ENCODE measurements around the gene GAL.

GAL gene

DNA sequence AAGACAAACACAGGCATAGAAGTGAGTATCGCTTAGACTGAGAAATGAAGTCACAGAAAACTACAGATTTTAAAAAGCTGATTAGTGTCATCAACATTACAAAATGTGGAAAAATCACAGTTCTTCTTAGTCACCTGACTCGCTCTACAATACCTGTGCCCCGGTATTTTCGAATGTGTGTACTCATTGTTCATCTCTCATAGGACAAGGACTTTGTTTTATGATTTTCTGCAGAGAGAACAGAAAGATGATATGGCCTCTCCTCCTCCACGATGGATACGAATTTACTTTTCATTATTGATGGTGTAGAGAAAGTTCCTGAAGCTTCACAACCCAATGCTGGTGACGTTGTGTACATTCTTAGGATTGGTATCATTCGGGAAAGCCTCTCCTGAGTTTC lies 29.4 kb upstream of the GAL start:
- TF ChIP-seq FOXM1 (IDR thresholded peaks at IDR 0.05; ENCODE audit: borderline replicate concordance, low read depth) (no peak), TEAD4 (IDR thresholded peaks at IDR 0.05) (no peak)

- TF ChIP-seq CREB1 (IDR thresholded peaks at IDR 0.05; ENCODE audit: low read depth) (no peak), MAX (IDR thresholded peaks at IDR 0.05) (no peak), YY1 (IDR thresholded peaks at IDR 0.05; ENCODE audit: low read depth) (no peak), REST (IDR thresholded peaks at IDR 0.05; ENCODE audit: low read depth) (no peak), TAF1 (IDR thresholded peaks at IDR 0.05; ENCODE audit: low read depth) (no peak), NFIC (IDR thresholded peaks at IDR 0.05) (no peak), EGR1 (IDR thresholded peaks at IDR 0.05) (no peak), FOXM1 (IDR thresholded peaks at IDR 0.05; ENCODE audit: borderline replicate concordance, low read depth) (no peak), EP300 (IDR thresholded peaks at IDR 0.05; ENCODE audit: borderline replicate concordance) (no peak), TEAD4 (IDR thresholded peaks at IDR 0.05) (no peak)
Observed at GRCh38 chr11:68655406-68655805, 28.9 kb upstream of the GAL start.

DNA sequence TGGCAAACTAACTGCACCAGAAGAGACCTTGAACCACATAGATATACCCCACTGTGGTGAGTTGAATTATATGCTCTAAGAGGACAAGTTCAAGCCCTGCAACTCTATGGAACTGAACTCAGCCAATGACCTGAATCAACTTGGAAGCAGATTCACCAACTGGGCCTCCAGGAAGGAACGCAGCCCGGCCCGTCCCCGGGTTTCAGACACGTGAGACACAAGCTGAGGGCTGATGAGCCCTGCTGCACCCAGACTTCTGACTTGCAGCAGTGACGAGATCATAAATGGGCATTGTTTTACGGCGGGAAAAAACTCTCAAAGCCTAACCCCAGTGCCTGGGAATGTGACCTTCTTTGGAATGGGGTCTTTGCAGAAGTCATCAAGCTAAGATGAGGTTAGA lies 28.5 kb upstream of the GAL start:
- TF ChIP-seq TEAD4 (IDR thresholded peaks at IDR 0.05) (no peak), EP300 (IDR thresholded peaks at IDR 0.05; ENCODE audit: borderline replicate concordance) (no peak), REST (IDR thresholded peaks at IDR 0.05; ENCODE audit: low read depth) (no peak), EGR1 (IDR thresholded peaks at IDR 0.05) (no peak), TCF12 (IDR thresholded peaks at IDR 0.05; ENCODE audit: low read depth) (no peak), TAF1 (IDR thresholded peaks at IDR 0.05; ENCODE audit: low read depth) (no peak)

GRCh38 chr11:68657021-68657780 lies 27.1 kb upstream of the GAL start:
- TF ChIP-seq EP300 (IDR thresholded peaks at IDR 0.05; ENCODE audit: borderline replicate concordance) (no peak), CEBPB (IDR thresholded peaks at IDR 0.05) (no peak), EGR1 (IDR thresholded peaks at IDR 0.05) (no peak), TCF12 (IDR thresholded peaks at IDR 0.05; ENCODE audit: low read depth) (no peak), CREB1 (IDR thresholded peaks at IDR 0.05; ENCODE audit: low read depth) (no peak), REST (IDR thresholded peaks at IDR 0.05; ENCODE audit: low read depth) (no peak), YY1 (IDR thresholded peaks at IDR 0.05; ENCODE audit: low read depth) (no peak), NFIC (IDR thresholded peaks at IDR 0.05) (no peak), USF1 (IDR thresholded peaks at IDR 0.05) (no peak), TAF1 (IDR thresholded peaks at IDR 0.05; ENCODE audit: low read depth) (no peak), FOXM1 (IDR thresholded peaks at IDR 0.05; ENCODE audit: borderline replicate concordance, low read depth) (no peak), TEAD4 (IDR thresholded peaks at IDR 0.05) (no peak), ZBTB7A (IDR thresholded peaks at IDR 0.05; ENCODE audit: low read depth) (no peak), RAD21 (IDR thresholded peaks at IDR 0.05; ENCODE audit: low read depth) (no peak), MAX (IDR thresholded peaks at IDR 0.05) (no peak)

DNA sequence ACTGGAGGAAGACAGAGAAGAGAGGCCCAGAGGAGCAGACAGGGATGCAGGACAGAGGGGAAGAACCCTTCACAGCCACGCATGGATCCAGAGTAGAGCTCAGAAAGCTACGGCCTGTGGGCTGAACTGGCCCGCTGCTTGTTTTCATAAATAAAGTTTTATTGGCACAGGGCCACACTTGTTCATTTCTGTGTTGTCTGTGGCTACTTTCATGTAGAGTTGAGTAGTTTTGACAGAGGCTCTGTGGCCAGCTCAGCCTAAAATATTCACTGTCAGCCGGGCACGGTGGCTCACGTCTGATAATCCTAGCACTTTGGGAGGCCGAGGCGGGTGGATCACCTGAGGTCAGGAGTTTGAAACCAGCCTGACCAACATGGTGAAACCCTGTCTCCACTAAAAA lies 26.2 kb upstream of the GAL start:
- TF ChIP-seq MAX (IDR thresholded peaks at IDR 0.05), result no peak
- TF ChIP-seq YY1 (IDR thresholded peaks at IDR 0.05; ENCODE audit: low read depth), result no peak
- TF ChIP-seq USF1 (IDR thresholded peaks at IDR 0.05), result no peak
- TF ChIP-seq CREB1 (IDR thresholded peaks at IDR 0.05; ENCODE audit: low read depth), result no peak
- TF ChIP-seq FOXM1 (IDR thresholded peaks at IDR 0.05; ENCODE audit: borderline replicate concordance, low read depth), result no peak
- no peak for TF ChIP-seq EP300 (IDR thresholded peaks at IDR 0.05; ENCODE audit: borderline replicate concordance)
- TF ChIP-seq TAF1 (IDR thresholded peaks at IDR 0.05; ENCODE audit: low read depth), result no peak
- TF ChIP-seq ZBTB7A (IDR thresholded peaks at IDR 0.05; ENCODE audit: low read depth), result no peak
- TF ChIP-seq REST (IDR thresholded peaks at IDR 0.05; ENCODE audit: low read depth), result no peak
- TF ChIP-seq EGR1 (IDR thresholded peaks at IDR 0.05), result no peak
- no peak for TF ChIP-seq CEBPB (IDR thresholded peaks at IDR 0.05)
- no peak for TF ChIP-seq TEAD4 (IDR thresholded peaks at IDR 0.05)
- TF ChIP-seq NFIC (IDR thresholded peaks at IDR 0.05), result no peak
- no peak for TF ChIP-seq TCF12 (IDR thresholded peaks at IDR 0.05; ENCODE audit: low read depth)
